GM12865 (cell line): ENCODE data around the gene IGSF10.
A peak's percentile ranks its signal among the peaks of the same experiment; 100 is the strongest.

Experiments used
- DNase-seq: peaks from one replicate; pipeline ENCODE4 v3.0.0; 2010; ENCODE audit warnings: low read depth
- H3K4me3 ChIP-seq: 2 replicates; pipeline ENCODE4 v1.5.1; 2011; ENCODE audit warnings: mild to moderate bottlenecking, low read depth, low read length, control low read depth
- CTCF ChIP-seq: IDR thresholded peaks from 2 replicates; pipeline ENCODE4 v1.5.1; 2011; ENCODE audit warnings: low read length, control low read depth, low read depth, inconsistent platforms; ENCODE audit not compliant: insufficient read depth; ENCODE audit errors: missing control alignments

Gene IGSF10

GRCh38 chr3:151443583-151443982 lies 17.3 kb downstream of the IGSF10 start:
- DNase-seq = no peak
- TF ChIP-seq CTCF = no peak
- no peak overlapping the region for H3K4me3 ChIP-seq

DNA sequence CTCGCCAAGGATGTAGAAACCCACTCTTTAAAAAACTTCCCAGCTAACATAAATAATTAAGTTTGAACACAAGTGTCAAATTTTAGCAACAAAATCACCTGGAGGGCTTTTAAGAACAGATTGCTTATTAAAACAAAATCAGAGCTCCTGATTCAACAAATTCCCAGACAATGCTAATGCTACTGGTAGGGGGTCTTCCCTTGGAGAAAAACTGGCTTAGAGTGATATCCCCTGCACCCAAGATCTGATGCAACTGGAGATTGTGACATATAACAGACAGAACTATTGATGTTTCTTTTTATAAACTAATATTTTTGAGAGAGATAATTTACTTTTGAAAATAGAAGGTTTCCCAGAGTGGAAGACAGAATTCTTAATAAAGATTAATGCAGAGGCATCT lies 19.9 kb downstream of the IGSF10 start:
- TF ChIP-seq CTCF = no peak
- H3K4me3 ChIP-seq = no peak overlapping the region
- no peak for DNase-seq

GRCh38 chr3:151439652-151440125 lies 21.2 kb downstream of the IGSF10 start:
- peak; percentile 64 for TF ChIP-seq CTCF
- DNase-seq = peak; percentile 61
- H3K4me3 ChIP-seq = no peak overlapping the region

DNA sequence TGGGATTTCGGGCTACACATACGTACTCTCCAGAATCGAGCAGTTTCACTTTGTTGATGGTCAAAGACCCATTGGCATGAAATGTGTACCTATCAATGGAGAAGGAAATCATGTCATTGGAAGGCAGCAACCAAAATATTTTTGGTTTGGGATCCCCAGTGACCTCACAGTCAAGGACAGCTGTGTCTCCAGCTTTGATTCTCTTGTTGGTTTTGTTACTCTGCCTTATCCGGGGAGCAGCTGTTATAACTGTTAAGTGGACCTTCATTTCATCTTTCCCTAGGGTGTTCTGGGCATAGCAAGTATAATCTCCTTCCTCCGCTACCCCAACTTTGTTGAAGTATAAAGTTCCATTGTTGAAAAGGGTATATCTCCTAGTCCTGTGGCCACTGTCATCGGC lies 23.0 kb downstream of the IGSF10 start:
- no peak for TF ChIP-seq CTCF
- DNase-seq = no peak
- H3K4me3 ChIP-seq = no peak overlapping the region

GRCh38 chr3:151436675-151437446 lies 24.0 kb downstream of the IGSF10 start:
- no peak for TF ChIP-seq CTCF
- DNase-seq = no peak
- no peak overlapping the region for H3K4me3 ChIP-seq

GRCh38 chr3:151434151-151434890 lies 26.5 kb downstream of the IGSF10 start:
- no peak for TF ChIP-seq CTCF
- H3K4me3 ChIP-seq = no peak overlapping the region
- no peak for DNase-seq
